GM18508 (cell line): ENCODE data around the gene OTUD7B.

ENCODE experiments used
- ATAC-seq: cut with Tn5 transposase; IDR thresholded peaks from one replicate; pipeline ENCODE4 v1.9.1; 2021; ENCODE audit warnings: moderate number of reproducible peaks; ENCODE audit not compliant: insufficient read depth, unreplicated experiment

Gene OTUD7B

DNA sequence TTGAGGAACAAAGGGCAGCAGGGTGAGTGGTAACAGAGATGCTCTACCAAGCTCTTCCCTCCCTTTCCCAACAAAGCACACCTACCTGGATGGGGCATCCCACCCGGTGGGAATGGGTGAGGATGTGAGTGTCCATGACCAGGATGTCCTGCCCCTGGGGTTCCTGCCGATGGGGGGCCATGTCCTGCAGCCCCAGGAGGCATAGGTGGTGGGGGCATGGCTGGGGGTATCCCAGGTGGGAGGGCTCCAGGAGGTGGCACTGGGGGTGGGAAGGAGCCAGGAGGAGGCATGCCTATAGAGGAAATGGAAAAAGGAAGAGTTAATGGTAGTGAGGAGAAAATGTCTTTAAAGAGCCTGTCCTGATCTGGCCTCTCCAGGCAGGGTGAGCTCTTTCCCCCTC is 84.8 kb downstream of the OTUD7B start:
- no peak for ATAC-seq

DNA sequence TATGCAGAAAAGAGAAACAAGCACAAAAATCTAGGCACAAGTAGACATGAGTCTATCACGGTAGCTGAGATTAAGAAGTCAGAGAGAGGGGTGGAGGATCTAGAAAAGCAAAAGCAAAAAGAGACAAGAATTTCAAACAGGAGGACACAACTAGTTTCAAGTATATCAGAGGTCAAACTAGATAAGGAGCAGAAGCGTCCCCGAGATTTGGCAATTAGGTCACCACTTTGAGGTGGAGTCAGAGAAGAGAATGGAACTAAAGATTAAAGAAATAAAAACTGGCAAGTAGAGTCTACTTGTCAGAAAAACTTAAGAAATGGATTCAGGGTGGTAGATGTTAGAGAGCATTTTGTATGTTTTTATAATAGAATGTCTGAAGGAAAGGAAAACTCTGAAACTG is 85.2 kb downstream of the OTUD7B start:
- no peak for ATAC-seq

DNA sequence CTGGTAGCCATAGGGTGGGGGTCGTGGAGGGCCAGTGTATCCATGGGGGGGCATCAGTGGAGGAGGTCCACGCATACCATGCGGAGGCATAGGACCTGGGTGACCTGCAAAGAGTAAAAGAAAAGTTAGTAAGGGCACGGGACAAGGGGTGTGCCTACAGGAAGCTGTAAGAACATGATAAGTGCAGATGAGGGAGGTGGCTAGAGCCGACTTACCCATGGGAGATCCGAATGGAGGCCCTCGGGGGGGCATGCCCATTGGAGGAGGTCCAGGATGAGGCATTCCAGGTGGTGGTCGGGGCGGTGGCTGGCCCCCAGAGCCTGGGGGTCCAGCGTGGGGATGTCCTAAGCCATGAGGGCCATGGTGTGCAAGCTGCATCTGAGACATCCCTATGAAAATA is 86.9 kb downstream of the OTUD7B start:
- ATAC-seq = no peak

DNA sequence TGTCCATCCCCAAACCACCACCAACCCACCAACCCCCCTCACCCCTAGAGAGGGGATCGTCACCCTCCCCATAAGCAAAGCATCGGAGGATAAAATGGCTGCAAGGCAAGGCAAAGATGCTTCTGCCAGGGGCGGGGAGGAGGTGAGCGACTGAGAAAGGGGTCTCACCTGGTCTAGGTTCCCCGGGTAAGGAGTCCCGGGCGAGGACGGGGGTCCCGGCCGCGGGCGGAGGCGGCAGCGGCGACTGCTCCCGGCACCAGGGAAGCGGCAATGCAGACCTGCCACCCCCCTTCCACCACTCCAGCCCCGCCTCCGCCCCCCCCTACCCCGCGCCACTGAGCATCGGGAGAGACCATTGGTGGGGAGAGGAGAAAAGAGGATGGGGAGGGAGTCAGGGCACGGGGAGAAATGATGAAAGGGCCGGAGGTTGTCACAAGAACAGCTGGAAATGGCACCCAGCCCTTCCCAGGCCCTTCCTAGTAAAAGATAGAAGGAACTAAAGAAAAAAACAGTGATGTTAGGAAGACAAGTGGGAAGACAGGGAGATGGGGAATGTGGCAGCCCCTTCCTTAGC is 92.9 kb downstream of the OTUD7B start, which contains the start of gene SV2A:
Gene SV2A (minus strand): TSS at position 274 of the 574 bp plus-strand sequence. CDS start 4,004 bp downstream, outside the sequence.
- ATAC-seq = no peak

DNA sequence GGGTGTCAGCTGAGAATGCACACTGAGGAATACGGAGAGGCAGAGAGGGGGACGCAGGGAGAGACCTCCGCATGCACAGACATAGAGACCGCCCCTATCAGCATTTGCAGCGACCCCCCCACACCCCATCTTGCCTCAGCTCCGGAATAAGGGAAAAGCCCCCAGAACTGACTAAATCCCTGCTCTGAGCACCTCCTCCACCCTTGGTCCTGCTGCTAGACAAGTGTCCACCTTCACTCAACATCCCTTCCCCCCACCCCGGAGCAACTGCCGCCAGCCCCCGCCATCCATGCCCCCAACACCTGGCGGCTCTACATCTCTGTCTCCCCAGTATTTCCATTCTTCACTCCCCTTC is 93.7 kb downstream of the OTUD7B start:
- no peak for ATAC-seq

DNA sequence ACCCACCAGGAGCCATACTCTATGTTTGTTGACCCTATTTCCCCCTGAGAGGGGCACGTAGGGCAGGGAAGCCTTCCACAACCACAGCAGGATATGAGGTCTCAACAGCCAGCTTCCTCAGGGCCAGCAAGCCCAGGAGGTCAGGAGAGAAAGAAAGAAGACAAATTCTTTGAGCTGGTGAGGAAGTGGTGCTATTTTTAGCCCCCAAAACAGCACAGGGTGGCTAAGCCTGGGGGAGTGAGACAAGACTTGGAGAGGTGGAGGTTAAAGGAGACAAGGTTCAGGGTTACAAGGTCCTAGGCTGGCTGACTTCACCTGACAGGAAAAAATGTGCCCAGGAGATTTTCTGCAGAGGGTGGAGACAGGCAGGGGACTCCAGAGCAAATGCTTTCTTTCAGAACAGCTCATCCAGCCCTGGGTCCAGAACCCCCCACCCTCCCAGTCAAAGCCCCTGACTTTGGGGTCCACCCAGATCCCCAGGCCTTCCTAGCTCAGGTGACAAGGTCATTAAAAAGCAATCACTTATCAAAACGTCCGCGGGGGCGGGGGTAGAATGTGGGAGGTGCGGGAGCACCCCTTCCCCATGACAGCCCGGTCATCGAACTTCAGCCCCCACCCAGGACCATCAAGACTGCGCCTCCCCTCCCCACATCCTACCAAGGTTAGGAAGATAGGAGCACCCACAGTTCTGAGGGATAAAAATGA is 94.2 kb downstream of the OTUD7B start:
- no peak for ATAC-seq

DNA sequence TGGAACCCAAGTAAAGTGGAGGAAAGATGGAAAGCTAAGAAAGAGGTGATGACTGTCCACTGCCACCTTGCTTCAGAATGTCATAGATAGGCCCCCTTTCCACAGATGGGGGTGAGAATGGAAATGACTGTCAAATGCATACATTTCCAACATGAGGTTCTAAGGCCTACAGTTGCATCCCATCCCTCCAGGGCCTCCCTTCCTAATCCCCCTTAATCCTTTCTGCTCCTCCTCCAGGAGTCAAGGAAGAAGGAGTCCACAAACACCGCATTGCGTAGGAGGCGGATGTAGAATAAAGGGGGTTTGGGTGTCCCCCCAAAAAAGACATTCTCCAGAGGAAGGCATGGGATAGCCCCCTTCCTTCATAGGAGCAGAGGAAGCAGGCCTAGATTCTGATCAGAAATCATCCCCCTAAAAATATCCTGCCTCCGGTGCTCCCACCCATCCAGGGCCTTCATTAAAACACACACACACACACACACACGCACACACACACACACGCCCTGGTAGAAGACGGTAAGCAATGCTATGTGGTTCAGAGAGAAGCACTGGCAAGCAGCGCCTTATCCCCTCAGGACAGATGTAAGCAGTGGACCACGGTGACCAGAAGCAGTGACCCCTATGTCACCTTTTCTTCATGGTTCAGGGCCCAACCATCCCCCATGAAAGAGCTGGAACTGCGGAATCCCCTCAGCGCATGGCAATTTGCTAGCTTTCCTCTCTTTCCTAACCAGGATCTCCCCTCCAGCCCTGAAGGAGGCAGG is 94.9 kb downstream of the OTUD7B start:
- ATAC-seq = no peak

DNA sequence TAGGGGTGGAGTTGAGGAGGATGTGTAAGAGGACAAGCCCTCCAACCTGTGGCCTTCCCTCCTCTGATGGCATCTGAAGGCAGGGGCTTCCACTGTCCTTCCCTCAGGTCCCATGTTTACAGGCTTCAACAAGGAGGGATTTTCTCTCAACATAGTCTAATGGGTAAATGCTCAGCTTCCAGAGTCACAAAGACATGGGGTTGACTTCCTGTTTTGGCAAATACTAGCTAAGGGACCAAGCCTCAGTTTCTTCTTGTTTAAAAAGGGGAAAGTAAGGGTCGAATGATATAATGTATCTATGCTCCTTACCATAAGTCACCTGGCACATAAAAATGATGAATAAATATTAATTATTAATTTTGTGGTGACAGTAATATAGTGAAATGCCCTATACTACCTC is 96.0 kb downstream of the OTUD7B start:
- ATAC-seq = no peak

DNA sequence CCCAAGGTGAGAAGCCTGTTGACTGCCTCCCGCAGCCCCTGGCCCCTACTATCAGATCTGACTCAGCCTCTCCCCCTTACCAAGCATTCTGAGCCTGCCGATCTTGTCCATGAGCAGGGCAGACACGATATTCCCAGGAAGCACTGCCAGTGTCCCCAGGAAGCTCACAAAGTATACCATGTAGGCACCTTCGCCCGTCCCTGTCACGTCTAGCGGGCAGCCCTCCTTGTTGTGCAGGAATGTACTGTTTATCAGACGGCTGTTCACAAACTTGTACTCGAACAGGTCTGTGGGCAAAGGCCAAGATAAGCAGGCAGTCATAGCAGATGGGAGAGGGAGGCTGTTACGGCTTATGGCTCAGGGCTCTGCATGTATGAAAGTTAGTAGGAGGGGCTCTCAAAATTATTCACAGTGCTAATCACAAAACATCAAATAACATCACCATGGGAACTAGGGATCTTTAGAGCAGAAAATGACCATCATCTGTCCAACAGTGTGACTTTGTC is 103.9 kb downstream of the OTUD7B start:
- ATAC-seq = no peak

DNA sequence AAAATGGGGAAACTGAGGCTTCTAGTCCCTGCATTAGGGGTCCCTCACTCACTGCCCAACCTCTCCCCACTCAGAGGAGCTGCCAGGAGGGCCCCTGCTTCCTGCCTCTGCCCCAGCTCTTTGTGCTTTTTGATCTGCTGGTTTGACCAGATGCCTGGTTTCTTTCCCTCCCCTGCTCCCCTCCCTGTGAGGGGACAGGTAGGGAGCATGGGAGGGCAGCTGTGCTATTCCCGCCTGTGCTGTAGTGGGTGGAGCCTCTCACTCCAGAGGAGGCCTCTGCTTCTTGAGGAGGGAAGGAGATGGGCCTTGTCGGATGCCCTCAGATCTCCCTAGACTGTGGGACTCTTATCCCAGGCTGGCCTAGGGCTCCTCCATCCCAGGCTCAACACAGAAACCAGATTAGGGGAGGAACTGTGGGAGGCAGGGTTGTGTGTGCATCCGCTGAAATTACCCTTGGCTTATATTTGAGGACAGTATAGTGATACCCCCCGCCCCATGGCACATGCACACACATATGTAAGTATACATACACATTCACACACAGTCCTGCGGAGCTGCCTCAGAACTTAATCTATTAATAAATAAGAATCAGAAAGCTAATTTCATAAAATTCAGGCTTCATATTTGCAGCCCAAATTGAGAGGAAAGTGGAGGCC is 106.6 kb downstream of the OTUD7B start:
- ATAC-seq = no peak

DNA sequence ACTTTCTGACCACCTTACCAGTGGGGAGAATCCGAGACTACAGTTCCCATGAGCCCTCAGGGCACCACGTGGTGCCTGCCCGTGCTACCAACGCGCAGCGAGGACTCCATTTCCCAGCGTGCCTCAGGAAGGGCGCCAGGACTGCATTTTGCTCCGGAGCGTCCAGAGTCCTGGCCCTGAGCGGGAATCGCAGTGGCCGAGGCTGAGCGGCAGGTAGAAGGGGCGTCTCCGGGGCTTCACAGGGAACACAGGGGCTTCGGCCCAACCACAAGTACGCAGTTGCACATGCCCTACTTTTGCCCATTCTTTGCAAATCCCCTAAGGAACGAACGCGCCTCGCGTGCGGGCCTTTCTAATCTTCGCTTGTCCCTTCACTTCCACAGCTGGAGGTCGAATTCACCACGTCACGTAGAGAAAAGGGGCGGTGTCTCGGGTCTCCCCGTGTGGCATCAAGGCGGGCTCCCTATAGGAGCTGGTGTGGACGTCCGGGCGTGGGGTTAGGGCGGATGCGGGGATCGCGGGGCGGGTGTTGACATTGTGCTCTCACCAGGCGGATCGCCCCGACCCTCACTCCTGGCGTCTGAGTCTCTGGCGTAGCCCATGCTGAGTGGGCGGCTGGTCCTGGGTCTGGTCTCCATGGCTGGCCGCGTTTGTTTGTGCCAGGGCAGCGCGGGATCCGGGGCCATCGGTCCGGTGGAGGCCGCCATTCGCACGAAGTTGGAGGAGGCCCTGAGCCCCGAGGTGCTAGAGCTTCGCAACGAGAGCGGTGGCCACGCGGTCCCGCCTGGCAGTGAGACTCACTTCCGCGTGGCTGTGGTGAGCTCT is 110.9 kb downstream of the OTUD7B start, which contains the start of gene BOLA1:
Gene BOLA1 (plus strand): TSS at position 109 of the 825 bp plus-strand sequence. CDS start 492 bp downstream, at position 601.
- ATAC-seq = peak; percentile 53

DNA sequence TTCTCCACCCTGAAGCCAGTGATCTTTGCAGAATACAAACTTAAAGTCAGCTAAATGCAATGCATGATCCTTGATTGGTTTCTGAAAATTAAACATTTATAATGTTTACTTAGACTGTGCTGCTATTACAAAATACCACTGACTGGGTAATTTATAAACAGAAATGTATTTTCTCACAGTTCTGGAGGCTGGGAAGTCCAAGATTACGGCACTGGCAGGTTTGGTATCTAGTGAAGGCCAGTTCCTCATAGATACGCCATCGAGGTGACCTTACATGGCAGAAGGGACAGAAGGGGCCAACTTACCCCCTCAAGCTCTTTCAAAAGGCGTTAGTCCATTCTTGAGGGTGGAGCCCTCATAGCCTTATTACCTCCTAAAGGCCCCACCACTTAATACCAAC is 114.0 kb downstream of the OTUD7B start:
- ATAC-seq = no peak

DNA sequence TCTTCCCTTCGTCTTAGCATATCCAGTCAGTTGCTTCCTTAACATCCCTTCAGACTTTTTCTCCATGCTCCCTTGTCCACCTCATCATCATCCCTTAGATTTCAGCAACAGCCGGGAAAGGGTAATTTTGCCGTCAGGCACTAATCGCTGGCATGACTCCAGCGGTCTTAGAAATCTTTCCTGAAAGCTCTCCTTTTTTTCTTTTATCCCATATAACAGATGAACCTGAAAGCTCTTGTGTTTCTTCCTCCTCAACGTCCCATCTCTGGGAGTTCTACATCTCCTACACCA is 121.6 kb downstream of the OTUD7B start:
- ATAC-seq = no peak

DNA sequence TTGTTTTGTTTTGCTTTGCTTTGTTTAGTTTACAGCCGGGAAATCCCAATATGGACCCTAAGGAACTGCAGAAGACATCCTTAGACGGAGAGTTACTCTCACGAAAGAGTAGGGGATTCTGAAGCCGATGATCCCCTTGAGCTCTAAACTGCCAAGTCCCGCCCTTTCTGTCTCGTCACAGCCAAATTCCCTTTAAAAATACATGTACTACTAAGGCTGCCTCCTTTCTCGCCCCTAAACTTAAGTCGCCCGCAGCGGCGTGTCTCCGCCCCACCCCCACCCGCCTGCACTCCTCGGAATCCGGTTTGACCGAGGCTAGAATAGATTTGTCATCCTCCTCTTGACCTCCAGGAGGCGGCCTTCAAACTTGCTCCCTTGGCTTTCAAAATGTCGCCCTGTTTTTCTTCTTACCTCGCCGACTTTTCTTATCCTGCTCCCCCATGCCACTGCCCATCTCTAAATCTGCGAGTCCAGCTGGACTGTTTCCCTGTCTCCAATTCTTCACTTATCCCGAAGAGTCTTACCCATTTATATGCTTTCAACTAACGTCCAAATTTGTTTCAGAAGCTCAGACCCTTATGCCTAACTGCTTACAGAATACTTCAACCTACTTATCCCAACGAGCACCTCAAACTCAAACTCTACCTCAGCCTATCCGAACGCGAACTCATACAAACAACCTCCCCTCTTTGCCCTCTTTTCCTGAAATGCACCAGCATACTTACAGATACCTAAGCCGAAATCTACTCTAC is 122.1 kb downstream of the OTUD7B start:
- ATAC-seq = peak; percentile 12
